ENCODE data around the gene GRIA3.

Gene GRIA3

DNA sequence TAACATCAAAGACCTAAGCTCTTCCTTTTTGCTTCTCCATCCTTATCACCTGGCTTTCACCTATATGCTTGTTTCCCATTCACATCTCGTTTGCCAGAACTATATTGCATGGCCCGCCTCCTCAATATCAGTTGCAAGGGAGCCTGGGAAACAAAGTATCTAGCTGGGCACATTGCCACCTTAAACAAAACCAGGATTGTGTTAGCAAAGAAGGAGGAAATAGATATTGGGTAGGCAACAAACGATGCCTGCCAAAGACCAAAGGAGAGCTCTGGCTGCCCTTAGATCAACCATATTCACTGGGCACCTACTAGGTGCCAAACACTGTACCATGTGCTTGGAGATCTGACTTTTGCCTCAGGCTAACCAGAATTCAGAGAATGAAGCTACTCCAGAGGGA is 107.5 kb downstream of the GRIA3 start:
- TF ChIP-seq SUZ12 (IDR thresholded peaks at IDR 0.05; ENCODE audit: extremely low read depth, insufficient read depth, insufficient read length), result no peak
- Histone ChIP-seq H3K4me3 (ENCODE audit: insufficient read length, low read depth) (no peak overlapping the region), H3K36me3 (ENCODE audit: insufficient read depth, insufficient read length, low read length) (no peaks in the 10 kb centered on the region), H3K4me1 (ENCODE audit: insufficient read depth, insufficient read length) (no peaks in the 10 kb centered on the region), H3K27me3 (ENCODE audit: insufficient read depth, insufficient read length) (no peaks in the 10 kb centered on the region), H3K9me3 (ENCODE audit: insufficient read depth, low read length) (no peaks in the 10 kb centered on the region), H3K9ac (ENCODE audit: insufficient read length, low read depth) (no peak overlapping the region)
- no peak for DNase-seq (ENCODE audit: low read depth, low spot score)

DNA sequence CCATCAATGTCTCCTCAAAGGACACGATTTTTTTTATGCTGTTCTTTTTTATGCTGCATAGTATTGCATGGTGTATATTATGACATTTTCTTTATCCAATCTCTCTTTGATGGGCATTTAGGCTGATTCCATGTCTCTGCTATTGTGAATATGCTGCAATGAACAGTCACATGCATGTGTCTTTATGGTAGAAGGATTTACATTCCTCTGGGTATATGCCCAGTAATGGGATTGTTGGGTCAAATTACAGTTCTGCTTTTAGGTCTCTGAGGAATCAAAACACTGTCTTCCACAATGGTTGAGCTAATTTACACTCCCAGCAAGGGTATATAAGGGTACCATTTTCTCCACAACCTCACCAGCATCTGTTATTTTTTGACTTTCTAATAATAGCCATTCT is 113.9 kb downstream of the GRIA3 start:
- no peak overlapping the region for H3K9ac ChIP-seq (ENCODE audit: insufficient read length, low read depth)
- no peaks in the 10 kb centered on the region for H3K9me3 ChIP-seq (ENCODE audit: insufficient read depth, low read length)
- H3K36me3 ChIP-seq (ENCODE audit: insufficient read depth, insufficient read length, low read length), result no peaks in the 10 kb centered on the region
- H3K4me3 ChIP-seq (ENCODE audit: insufficient read length, low read depth), result no peak overlapping the region
- no peak for DNase-seq (ENCODE audit: low read depth, low spot score)
- no peak for TF ChIP-seq ZNF274 (IDR thresholded peaks at IDR 0.05; ENCODE audit: low read depth, low read length)
- TF ChIP-seq YY1 (IDR thresholded peaks at IDR 0.05; ENCODE audit: insufficient read depth, insufficient read length), result no peak
- no peak for TF ChIP-seq SUZ12 (IDR thresholded peaks at IDR 0.05; ENCODE audit: extremely low read depth, insufficient read depth, insufficient read length)
- H3K4me1 ChIP-seq (ENCODE audit: insufficient read depth, insufficient read length), result no peaks in the 10 kb centered on the region
- no peaks in the 10 kb centered on the region for H3K27me3 ChIP-seq (ENCODE audit: insufficient read depth, insufficient read length)

DNA sequence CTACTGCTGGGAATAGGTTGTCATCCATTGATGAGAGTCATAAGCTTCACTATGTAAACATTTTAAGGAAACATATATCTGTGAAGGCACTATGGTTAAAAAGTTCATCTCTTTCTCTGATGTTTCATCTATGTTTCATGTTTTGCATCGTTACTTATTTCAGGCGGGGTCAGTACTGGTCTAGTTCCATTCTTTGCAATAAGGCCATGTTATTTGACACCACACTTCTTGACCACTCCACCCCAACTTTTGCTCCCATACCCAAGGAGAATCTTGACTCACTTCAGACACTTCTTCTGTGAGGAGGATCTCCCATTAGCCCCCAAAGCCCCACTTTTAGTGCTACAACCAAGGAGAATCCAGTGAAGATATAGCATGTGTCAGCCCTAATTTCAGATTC is 119.4 kb downstream of the GRIA3 start:
- Histone ChIP-seq H3K4me3 (ENCODE audit: insufficient read length, low read depth) (no peak overlapping the region), H3K9ac (ENCODE audit: insufficient read length, low read depth) (no peak overlapping the region), H3K36me3 (ENCODE audit: insufficient read depth, insufficient read length, low read length) (no peaks in the 10 kb centered on the region), H3K9me3 (ENCODE audit: insufficient read depth, low read length) (no peaks in the 10 kb centered on the region), H3K27me3 (ENCODE audit: insufficient read depth, insufficient read length) (no peaks in the 10 kb centered on the region), H3K4me1 (ENCODE audit: insufficient read depth, insufficient read length) (no peaks in the 10 kb centered on the region)
- DNase-seq (ENCODE audit: low read depth, low spot score), result no peak
- no peak for TF ChIP-seq ZNF274 (IDR thresholded peaks at IDR 0.05; ENCODE audit: low read depth, low read length)
- TF ChIP-seq SUZ12 (IDR thresholded peaks at IDR 0.05; ENCODE audit: extremely low read depth, insufficient read depth, insufficient read length), result no peak
- no peak for TF ChIP-seq YY1 (IDR thresholded peaks at IDR 0.05; ENCODE audit: insufficient read depth, insufficient read length)

DNA sequence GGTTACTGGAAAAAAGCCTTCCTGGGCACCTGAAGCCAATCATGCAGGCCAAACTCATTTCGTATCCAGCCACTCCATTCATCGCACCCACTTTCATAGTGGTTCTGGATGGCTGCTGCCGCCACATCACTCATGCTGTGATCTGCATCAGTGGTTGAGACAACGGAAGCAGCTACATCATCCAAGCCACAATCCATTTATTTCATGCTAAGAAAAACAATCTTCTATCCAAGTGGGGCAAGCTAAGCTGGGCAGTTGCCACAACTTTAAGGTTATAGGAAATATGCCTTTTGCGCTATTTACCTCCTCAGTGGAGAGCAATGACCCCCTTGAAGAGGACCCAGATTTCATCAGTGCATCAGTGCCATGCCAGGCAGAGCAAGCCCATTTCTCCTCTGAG is 124.6 kb downstream of the GRIA3 start:
- Histone ChIP-seq H3K4me3 (ENCODE audit: insufficient read length, low read depth) (no peak overlapping the region), H3K27me3 (ENCODE audit: insufficient read depth, insufficient read length) (no peaks in the 10 kb centered on the region), H3K9ac (ENCODE audit: insufficient read length, low read depth) (no peak overlapping the region), H3K36me3 (ENCODE audit: insufficient read depth, insufficient read length, low read length) (no peaks in the 10 kb centered on the region), H3K9me3 (ENCODE audit: insufficient read depth, low read length) (no peaks in the 10 kb centered on the region), H3K4me1 (ENCODE audit: insufficient read depth, insufficient read length) (no peaks in the 10 kb centered on the region)
- DNase-seq (ENCODE audit: low read depth, low spot score), result no peak
- TF ChIP-seq YY1 (IDR thresholded peaks at IDR 0.05; ENCODE audit: insufficient read depth, insufficient read length) (no peak), ZNF274 (IDR thresholded peaks at IDR 0.05; ENCODE audit: low read depth, low read length) (no peak), SUZ12 (IDR thresholded peaks at IDR 0.05; ENCODE audit: extremely low read depth, insufficient read depth, insufficient read length) (no peak)

DNA sequence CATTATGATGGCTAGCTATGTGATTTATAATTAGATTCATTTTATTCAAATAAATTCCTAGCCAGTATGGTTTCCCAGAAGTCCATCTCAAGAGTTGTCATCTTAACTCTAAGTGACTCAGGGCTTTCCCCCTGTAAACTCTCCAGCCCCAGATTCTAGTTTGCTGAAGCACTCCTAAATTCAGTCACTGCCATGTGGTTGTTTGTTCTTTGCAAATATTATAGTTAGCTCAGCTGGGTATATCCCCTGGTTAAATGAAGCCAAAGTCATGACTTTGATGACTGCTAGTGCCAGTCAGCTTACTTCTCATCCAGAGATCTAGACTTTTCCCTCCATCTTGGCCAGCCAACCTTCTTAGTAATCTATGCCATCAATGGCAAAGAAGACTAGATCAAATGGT is 126.0 kb downstream of the GRIA3 start:
- H3K9ac ChIP-seq (ENCODE audit: insufficient read length, low read depth), result no peak overlapping the region
- DNase-seq (ENCODE audit: low read depth, low spot score), result no peak
- no peaks in the 10 kb centered on the region for H3K4me1 ChIP-seq (ENCODE audit: insufficient read depth, insufficient read length)
- no peak overlapping the region for H3K4me3 ChIP-seq (ENCODE audit: insufficient read length, low read depth)
- H3K36me3 ChIP-seq (ENCODE audit: insufficient read depth, insufficient read length, low read length), result no peaks in the 10 kb centered on the region
- no peak for TF ChIP-seq YY1 (IDR thresholded peaks at IDR 0.05; ENCODE audit: insufficient read depth, insufficient read length)
- TF ChIP-seq SUZ12 (IDR thresholded peaks at IDR 0.05; ENCODE audit: extremely low read depth, insufficient read depth, insufficient read length), result no peak
- no peak for TF ChIP-seq ZNF274 (IDR thresholded peaks at IDR 0.05; ENCODE audit: low read depth, low read length)
- no peaks in the 10 kb centered on the region for H3K27me3 ChIP-seq (ENCODE audit: insufficient read depth, insufficient read length)
- no peaks in the 10 kb centered on the region for H3K9me3 ChIP-seq (ENCODE audit: insufficient read depth, low read length)

DNA sequence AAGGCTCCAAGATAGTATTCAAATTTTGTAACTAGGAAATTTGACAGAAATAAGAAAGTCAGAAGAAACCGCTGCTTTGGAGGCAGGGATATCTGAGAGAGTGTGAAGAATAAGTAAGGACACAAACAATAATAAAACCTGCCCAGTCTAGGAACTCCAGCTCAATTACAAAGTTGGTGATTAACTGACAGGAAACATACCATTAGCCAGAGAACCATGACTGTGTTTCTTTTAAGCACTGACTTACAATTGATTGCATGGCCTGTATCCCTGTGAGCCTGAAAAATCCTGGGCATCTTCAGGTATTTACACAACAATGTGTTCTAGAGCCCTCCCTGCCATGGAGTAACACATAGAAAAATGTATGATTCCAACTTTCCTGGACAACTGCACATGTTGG is 127.4 kb downstream of the GRIA3 start:
- no peak for DNase-seq (ENCODE audit: low read depth, low spot score)
- H3K9ac ChIP-seq (ENCODE audit: insufficient read length, low read depth), result no peak overlapping the region
- H3K9me3 ChIP-seq (ENCODE audit: insufficient read depth, low read length), result no peaks in the 10 kb centered on the region
- H3K27me3 ChIP-seq (ENCODE audit: insufficient read depth, insufficient read length), result no peaks in the 10 kb centered on the region
- H3K36me3 ChIP-seq (ENCODE audit: insufficient read depth, insufficient read length, low read length), result no peaks in the 10 kb centered on the region
- no peak overlapping the region for H3K4me3 ChIP-seq (ENCODE audit: insufficient read length, low read depth)
- TF ChIP-seq YY1 (IDR thresholded peaks at IDR 0.05; ENCODE audit: insufficient read depth, insufficient read length) (no peak), ZNF274 (IDR thresholded peaks at IDR 0.05; ENCODE audit: low read depth, low read length) (no peak)
- no peaks in the 10 kb centered on the region for H3K4me1 ChIP-seq (ENCODE audit: insufficient read depth, insufficient read length)

DNA sequence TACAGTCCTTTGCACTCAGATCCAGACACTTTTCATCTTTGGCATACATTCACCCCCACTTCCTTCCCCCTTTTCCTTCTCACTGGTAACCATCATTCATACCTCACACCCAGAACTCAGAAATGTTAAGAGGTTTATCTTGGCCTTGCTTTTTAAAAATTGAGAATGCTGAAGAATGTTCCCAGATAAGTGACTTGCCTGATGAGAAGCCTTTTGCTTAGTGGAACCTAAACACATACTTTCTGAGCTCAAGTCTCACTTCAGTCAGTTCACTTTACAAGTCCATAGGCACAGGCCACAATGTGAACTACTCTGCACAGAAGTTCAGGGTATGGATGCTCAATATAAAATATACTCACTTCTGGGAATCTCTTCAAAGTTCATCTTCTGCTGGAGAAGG is 129.4 kb downstream of the GRIA3 start:
- no peak for DNase-seq (ENCODE audit: low read depth, low spot score)
- no peaks in the 10 kb centered on the region for H3K4me1 ChIP-seq (ENCODE audit: insufficient read depth, insufficient read length)
- no peaks in the 10 kb centered on the region for H3K36me3 ChIP-seq (ENCODE audit: insufficient read depth, insufficient read length, low read length)
- H3K27me3 ChIP-seq (ENCODE audit: insufficient read depth, insufficient read length), result no peaks in the 10 kb centered on the region
- H3K9ac ChIP-seq (ENCODE audit: insufficient read length, low read depth), result no peak overlapping the region
- TF ChIP-seq SUZ12 (IDR thresholded peaks at IDR 0.05; ENCODE audit: extremely low read depth, insufficient read depth, insufficient read length) (no peak), YY1 (IDR thresholded peaks at IDR 0.05; ENCODE audit: insufficient read depth, insufficient read length) (no peak), ZNF274 (IDR thresholded peaks at IDR 0.05; ENCODE audit: low read depth, low read length) (no peak)
- H3K4me3 ChIP-seq (ENCODE audit: insufficient read length, low read depth), result no peak overlapping the region
- H3K9me3 ChIP-seq (ENCODE audit: insufficient read depth, low read length), result no peaks in the 10 kb centered on the region

DNA sequence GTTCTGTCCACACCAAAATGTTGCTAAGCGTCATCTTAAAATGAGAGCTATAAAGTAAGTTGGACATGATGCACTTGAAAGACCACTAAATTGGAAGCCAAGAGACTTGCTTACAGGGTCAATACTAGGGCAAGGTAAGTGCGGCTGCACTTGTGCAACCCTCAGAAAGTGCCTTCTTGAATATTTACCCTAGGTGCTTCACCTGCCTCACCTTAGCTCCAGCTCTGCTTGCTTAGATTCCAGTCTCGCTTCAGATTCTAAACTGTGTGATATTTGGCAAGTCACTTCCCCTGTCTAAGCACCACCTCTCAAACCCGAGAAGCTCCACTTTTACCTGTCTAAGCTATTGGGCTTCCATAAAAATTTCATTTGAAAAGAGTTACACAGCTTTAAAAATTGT is 136.5 kb downstream of the GRIA3 start:
- H3K27me3 ChIP-seq (ENCODE audit: insufficient read depth, insufficient read length), result no peaks in the 10 kb centered on the region
- DNase-seq (ENCODE audit: low read depth, low spot score), result no peak
- no peaks in the 10 kb centered on the region for H3K4me1 ChIP-seq (ENCODE audit: insufficient read depth, insufficient read length)
- H3K36me3 ChIP-seq (ENCODE audit: insufficient read depth, insufficient read length, low read length), result no peaks in the 10 kb centered on the region
- no peak overlapping the region for H3K4me3 ChIP-seq (ENCODE audit: insufficient read length, low read depth)
- no peaks in the 10 kb centered on the region for H3K9me3 ChIP-seq (ENCODE audit: insufficient read depth, low read length)
- TF ChIP-seq YY1 (IDR thresholded peaks at IDR 0.05; ENCODE audit: insufficient read depth, insufficient read length), result no peak
- TF ChIP-seq SUZ12 (IDR thresholded peaks at IDR 0.05; ENCODE audit: extremely low read depth, insufficient read depth, insufficient read length), result no peak
- TF ChIP-seq ZNF274 (IDR thresholded peaks at IDR 0.05; ENCODE audit: low read depth, low read length), result no peak
- H3K9ac ChIP-seq (ENCODE audit: insufficient read length, low read depth), result no peak overlapping the region

Data from NT2/D1 (cell line).